ENCODE data around the gene ZSWIM6.

The ZSWIM6 gene

DNA sequence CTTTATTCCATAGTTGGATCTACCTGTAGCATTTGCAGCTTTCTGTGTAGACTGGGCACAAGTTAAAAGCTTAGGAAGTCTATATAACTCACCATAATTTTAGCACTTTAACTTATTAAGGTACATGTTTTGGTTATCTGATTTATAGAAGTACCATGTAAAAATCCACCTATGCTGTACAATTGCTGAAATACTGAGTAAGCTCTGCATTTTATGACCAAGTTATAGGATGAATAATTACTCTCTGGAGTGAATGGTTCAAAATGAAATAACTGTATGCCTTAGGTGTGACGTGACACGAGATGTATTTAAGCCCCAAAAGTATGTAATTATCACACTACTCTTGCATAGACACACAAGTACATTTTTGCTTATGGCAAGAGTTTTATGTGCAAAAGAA, 22.1 kb downstream of the ZSWIM6 start:
- no peak for DNase-seq (ENCODE audit: insufficient read length, low spot score)

GRCh38 chr5:61357745-61358144, 25.7 kb downstream of the ZSWIM6 start:
- no peak for FAIRE-seq
- DNase-seq (ENCODE audit: insufficient read length, low spot score), result no peak

More for the DNA sequence above, 22.1 kb downstream of the ZSWIM6 start:
- FAIRE-seq, result no peak

- no peak for FAIRE-seq
- DNase-seq (ENCODE audit: insufficient read length, low spot score), result no peak
Measured at GRCh38 chr5:61362796-61363368, 30.8 kb downstream of the ZSWIM6 start.

DNA sequence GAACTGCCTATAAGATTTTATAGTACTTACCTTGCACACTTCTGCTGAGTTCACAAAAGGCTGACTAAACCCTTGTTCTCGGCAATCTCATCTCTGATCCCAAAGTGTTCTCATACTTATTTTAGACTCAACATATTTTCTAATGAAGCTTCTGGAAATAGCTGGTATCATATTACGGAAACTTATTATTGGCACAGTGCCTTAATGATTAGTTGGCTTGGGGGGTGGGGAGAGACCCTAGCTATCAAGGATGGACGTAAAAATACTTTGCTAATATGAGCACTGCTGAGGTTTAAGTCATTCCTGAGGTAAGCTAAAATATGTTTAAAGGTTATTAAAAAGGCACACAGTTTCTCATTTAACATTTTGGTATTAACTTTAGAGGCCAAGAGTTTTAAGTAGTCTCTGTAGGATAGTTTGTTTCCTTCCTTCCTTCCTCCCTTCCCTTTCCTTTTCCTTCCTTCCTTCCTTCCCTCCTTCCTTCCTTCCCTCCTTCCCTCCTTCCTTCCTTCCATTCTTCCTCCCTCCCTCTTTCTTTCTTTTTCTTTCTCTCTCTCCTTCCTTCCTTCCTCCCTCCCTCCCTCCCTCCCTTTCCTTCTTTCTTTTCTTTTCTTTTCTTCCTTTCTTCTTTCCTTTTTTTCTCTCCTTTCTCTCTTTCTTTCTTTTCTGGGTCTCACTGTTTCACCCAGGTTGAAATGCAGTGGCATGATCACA, 31.5 kb downstream of the ZSWIM6 start:
- no peak for FAIRE-seq

DNA sequence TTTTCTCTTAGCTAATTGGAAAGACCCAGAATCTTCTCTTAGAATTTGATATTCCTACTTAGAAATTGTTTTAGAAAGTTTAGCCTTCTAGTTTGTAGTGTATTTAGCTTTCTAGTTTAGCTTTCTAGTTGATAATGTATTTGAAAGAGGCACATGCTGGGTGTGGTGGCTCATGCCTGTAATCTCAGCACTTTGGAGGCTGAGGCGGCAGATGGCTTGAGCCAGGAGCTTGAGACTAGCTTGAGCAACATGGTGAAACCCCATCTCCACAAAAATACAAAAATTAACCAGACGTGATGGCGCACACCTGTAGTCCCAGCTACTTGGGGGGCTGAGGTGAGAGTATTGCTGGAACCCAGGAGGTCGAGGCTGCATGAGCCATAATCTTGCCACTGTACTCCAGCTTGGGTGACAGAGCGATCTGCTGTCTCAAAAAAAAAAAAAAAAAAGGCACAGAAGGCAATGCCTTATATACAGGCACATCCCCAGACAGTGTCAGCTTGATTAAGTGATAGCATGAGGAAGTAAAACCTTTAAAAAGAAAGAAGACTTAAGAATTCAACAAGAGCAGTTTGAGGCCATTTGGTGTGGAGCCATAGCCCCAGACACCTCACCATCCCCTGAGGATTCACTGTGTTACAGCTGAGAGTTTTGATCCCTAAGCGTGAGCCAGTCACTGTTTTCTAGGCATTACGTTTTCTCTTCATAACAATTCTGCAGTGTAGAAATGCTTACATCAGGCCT, 34.6 kb downstream of the ZSWIM6 start:
- FAIRE-seq (no peak), DNase-seq (ENCODE audit: insufficient read length, low spot score) (no peak)

More for the DNA sequence above, 31.5 kb downstream of the ZSWIM6 start:
- no peak for DNase-seq (ENCODE audit: insufficient read length, low spot score)

- no peak for FAIRE-seq
- no peak for DNase-seq (ENCODE audit: insufficient read length, low spot score)
Measured at GRCh38 chr5:61370506-61370905, 38.4 kb downstream of the ZSWIM6 start.

- no peak for DNase-seq (ENCODE audit: insufficient read length, low spot score)
- FAIRE-seq, result no peak
Measured at GRCh38 chr5:61371474-61371873, 39.4 kb downstream of the ZSWIM6 start.

DNA sequence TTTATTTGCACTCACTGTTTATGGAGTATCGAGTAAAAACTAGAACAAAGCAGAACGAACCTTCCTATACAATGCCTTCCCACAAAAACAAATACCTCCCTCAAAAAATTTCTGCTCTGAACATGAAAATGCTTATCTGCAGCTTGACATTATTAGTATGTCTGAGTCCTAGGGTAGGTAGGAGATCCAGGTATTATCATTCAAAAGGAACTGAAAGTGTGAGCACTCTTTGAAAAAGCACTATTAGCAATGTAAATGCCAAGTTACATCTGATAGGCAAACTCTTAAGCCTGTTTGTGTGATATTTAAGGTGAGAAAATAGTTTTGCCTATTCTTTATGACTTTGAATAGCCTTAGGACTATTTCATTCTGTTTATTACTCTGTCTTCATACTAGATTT, 47.6 kb downstream of the ZSWIM6 start:
- FAIRE-seq, result no peak
- no peak for DNase-seq (ENCODE audit: insufficient read length, low spot score)

DNA sequence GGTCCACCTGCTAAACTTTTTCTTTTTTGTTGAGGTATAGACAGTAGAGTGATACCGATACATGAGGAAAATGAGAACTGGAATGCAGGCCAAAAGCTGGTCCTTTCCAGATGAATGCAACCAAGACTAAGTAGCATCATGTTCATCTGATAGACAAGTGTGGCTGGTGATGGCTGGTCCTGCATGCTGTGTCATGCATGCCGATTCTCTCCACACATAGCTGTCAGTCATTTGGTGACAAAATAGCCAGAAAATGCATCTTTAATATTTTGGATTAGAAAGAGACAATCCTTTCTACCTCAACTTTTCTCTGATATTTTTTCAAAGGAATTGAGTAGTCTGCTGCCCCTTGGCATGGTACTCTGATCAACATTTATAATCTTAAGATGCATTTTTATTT, 49.9 kb downstream of the ZSWIM6 start:
- no peak for DNase-seq (ENCODE audit: insufficient read length, low spot score)

DNA sequence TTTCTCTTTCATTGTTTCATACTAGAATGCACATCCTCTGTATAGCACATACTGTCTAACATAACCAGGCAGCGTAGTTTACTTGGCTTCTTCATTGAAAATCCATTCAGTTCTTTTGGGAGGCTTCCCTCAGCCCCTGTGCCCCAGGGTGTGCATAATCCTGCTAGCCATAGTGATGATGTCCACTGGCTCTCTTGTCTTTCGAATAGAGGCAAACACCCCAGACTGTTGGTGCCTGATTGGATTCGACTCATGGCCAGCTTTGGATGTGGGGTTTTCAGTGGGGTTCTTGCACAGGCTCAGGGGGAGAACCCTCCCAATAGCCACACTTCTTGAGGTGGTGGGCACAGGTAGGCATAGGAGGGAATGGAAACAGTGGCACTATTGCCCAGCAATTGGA, 53.6 kb downstream of the ZSWIM6 start:
- no peak for FAIRE-seq
- no peak for DNase-seq (ENCODE audit: insufficient read length, low spot score)

More for the DNA sequence above, 49.9 kb downstream of the ZSWIM6 start:
- no peak for FAIRE-seq

- no peak for DNase-seq (ENCODE audit: insufficient read length, low spot score)
- no peak for FAIRE-seq
Measured at GRCh38 chr5:61386045-61386800, 54.2 kb downstream of the ZSWIM6 start.

- DNase-seq (ENCODE audit: insufficient read length, low spot score) (no peak), FAIRE-seq (no peak)
Measured at GRCh38 chr5:61389609-61390008, 57.6 kb downstream of the ZSWIM6 start.

- FAIRE-seq (no peak), DNase-seq (ENCODE audit: insufficient read length, low spot score) (no peak)
Measured at GRCh38 chr5:61394078-61394704, 62.1 kb downstream of the ZSWIM6 start.

DNA sequence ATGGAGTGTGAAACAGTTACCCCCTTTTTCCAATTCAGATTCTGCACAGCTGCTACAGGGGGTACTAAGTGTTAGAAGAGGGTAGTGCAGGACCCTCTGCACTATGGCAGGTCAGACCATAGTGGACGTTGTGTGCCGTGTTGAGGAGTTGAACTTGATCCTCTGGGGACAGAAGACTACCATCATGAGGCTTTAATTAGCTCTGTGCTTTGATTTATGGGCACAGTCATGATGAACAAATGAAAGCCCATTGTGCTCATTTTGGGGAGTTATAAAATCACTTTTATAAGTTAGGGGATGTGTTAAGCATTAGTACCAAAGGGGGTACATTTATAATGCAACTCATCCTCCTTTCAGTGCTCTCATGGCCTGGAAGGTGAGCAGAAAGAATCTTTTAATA, 62.7 kb downstream of the ZSWIM6 start:
- DNase-seq (ENCODE audit: insufficient read length, low spot score), result no peak

DNA sequence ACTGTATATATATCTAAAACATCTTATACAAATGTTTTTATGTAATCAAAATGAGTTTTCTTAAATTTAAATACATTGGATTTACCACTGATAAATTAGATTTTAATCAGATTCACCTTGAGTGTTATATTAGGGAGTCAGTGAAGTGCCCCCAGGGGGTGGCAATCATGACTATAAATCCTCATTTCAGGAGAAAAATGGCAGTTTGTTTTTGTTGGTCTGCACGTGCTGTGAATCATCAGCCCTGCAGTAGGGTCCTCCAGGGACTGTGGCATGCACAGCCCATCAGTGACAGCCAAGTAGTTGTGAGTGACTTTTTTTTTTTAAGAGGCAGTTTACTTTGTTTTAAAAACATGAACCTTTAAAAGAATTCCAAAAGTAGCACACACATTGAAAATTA, 65.2 kb downstream of the ZSWIM6 start:
- DNase-seq (ENCODE audit: insufficient read length, low spot score), result no peak
- FAIRE-seq, result no peak

More for the DNA sequence above, 62.7 kb downstream of the ZSWIM6 start:
- no peak for FAIRE-seq

GRCh38 chr5:61397937-61398336, 65.9 kb downstream of the ZSWIM6 start:
- no peak for FAIRE-seq

DNA sequence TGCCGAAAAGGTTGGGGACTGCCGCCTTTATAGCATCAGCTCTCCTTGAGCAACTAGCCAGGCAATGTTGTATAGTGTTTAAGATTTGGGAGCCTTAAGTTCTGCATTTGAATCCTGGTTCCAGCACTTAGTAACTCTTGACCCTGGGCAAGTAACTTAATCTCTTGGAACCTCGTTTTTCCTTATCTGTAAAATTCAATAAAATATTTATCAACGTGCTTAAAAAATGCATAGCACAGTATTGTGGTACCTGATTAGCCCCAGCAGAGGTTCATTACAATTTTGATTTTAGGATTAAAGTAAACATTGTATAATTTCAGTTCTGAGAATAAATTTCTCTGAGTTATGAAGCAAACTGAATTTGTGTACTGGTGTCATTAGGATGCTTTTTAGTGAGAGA, 66.4 kb downstream of the ZSWIM6 start:
- no peak for FAIRE-seq
- no peak for DNase-seq (ENCODE audit: insufficient read length, low spot score)

More at GRCh38 chr5:61397937-61398336, 65.9 kb downstream of the ZSWIM6 start:
- DNase-seq (ENCODE audit: insufficient read length, low spot score), result no peak

DNA sequence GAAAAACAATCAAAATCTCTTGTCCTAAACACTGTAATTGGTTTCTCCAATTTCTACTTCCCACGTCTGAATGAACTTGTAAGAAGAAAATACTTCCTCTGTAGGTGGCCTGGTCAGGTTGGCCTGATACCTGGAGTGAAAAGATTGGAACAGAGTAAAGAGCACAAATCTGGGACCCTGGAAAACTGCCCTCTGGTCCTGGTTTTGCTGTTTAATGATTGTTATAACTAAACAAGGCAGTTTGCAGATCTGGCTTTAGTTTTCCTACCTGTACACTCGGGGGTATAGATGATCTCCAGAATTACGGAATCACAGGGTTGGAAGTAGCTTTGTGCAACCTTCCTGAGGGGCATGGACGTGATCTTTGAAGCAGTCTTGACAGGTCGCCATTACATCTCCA, 67.6 kb downstream of the ZSWIM6 start:
- FAIRE-seq (no peak), DNase-seq (ENCODE audit: insufficient read length, low spot score) (no peak)

DNA sequence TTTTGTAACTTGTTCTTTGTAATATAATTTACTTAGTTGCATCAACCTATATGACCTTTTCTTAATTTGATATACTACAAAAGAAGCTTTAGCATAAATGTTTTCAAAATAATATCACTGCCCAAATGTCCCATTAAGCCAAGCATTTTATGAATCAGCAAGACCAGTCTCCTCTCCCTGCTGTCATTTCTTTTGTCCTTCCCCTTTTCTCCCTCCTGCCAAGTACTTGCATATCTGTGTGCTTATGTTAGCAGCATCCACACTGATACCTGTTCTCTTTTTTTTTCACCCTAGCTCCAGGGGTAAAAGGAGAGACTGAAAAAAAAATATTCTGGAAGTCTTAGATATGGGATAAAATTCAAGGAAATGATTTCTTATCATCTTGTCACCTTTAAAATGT, 69.7 kb downstream of the ZSWIM6 start:
- no peak for DNase-seq (ENCODE audit: insufficient read length, low spot score)
- FAIRE-seq, result no peak

DNA sequence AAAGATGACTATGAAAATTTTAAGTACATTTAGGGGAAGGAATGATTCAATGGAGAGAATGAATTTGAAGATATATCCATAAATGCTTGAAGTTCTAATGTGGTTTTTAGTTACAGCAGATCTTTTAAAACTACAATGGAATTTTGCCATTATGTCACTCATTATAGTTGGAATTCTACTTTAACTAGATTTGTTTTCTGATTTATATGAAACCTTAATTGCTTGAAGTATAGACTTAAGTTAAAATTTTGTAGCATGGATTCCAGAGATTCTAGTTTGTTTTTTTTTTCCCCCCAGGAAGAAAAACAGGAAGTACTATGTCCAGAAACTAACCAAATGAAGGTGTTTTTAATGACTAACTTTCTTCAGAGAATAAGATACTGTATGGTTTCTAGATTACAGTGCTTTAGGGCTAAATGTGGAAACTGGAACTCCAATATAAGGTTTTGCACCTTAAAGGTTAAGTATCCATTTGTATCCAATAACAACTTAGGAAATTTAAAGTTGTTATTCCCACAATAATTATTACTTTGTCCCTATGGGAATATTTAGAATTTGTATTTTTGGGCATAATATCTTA, 70.3 kb downstream of the ZSWIM6 start:
- FAIRE-seq, result peak; percentile 60
- DNase-seq (ENCODE audit: insufficient read length, low spot score), result no peak

Data from GM19239 (cell line).